Medulla oblongata (tissue), 1 donor: ENCODE results near the gene NUF2.
"Not testable (repeated sequence)": the region's sequence is repeated elsewhere in the genome, so short reads cannot be mapped to it uniquely, and the experiment has no call there.

Experiments
- DNase-seq: peaks from one replicate; pipeline ENCODE4 v3.0.0-alpha.2; 2015; ENCODE audit errors: extremely low spot score

Gene NUF2

DNA sequence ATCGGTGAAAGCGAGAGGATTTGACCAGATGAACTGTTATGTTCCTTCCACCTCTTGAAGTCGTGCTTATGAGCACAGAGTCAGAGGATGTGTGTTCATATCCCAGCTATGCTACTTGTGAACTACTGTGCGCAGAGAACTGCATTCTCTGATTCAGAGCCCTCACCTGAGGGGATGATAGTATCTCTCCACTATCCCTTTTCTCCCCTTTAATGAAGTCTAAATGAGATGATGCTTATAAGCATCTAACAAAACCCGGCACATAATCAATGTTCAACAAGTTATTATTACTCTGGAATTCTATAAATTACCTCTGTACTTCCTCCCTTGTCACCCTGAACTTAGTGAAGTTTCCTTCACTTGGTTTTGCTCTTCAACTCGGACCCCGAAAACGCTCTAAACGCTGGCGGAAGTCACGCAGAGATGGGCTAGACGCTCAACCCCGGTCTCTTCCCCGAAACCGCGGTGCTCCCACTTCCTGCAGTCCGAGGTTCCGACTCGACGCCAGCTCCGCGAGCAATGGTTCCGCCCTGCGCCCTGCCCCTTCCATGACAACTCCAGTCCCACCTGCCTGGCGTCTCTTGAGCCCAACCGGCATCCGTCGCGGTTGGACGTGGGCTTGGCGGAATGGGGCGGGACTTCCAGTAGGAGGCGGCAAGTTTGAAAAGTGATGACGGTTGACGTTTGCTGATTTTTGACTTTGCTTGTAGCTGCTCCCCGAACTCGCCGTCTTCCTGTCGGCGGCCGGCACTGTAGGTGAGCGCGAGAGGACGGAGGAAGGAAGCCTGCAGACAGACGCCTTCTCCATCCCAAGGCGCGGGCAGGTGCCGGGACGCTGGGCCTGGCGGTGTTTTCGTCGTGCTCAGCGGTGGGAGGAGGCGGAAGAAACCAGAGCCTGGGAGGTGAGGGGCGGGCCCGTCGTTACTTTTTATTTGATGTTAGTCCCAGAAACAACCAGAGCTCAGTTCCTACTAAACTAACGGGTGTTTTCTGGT is at the start of gene NUF2:
Gene NUF2 (plus strand): TSS at position 644 of the 995 bp plus-strand sequence. CDS start 4,098 bp downstream, outside the sequence.
- DNase-seq, result peak; percentile 98

DNA sequence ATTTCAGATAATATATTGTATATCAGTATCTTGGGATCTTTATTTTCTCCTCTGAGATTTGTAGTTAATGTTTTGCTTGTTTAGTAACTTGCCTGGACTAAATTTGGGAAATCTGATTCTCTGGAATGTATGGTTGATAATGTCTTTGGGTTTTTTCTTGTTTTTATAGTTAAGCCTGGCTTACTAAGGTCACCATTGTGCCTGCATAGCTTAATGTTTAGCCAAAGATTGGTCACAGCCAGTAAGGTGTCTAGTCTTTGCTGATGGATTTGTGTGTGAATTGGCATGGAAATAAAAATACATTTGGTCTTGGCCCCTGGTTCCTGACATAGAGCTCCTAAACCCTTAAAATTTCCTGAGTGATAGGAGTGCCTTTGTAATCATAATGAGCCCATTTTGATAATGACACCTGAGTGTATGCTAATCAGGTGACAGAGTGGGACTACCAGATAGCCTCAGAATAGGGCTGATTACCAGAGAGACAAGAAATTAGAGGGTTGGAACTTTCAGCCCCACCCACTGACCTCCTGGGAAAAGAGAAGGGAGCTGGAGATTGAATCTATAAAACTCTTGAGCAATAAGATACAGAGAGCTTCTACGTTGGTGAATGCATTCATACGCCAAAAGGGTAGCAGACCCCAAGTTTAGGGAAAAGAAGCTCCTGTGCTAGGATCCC is 47.9 kb upstream of the NUF2 start:
- DNase-seq, result no peak

- no peak for DNase-seq
These were observed 46.5 kb upstream of the NUF2 start for GRCh38 chr1:163275222-163275621.

DNA sequence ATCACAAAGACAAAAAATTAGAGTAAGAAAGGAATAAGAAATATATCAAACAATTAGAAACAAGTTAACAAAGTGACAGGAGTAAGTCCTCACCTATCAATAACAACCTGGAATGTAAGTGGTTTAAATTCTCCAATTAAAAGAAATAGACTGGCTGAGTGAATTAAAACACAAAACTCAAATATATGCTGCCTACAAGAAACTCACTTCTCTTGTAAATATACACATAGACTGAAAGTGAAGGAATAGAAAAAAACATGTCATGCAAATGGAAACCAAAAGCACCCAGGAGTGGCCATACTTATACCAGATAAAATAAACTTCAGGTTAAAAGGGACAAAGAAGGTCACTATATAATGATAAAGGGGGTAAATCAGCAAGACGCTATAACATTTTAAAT is 43.2 kb upstream of the NUF2 start:
- no peak for DNase-seq

DNA sequence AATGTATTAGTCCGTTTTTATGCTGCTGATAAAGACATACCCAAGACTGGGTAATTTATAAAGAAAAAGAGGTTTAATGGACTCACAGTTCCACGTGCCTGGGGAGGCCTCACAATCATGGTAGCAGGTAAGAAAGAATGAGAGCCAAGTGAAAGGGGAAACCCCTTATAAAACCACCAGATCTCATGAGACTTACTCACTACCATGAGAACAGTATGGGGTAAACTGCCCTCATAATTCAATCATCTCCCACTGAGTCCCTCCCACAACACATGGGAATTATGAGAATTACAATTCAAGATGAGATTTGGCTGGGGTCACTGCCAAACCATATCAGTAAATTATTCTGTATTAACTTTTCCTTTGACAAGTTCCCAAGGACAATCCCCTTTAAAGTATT is 36.9 kb upstream of the NUF2 start:
- not testable (repeated sequence) for DNase-seq

- DNase-seq, result no peak
These were observed 31.6 kb upstream of the NUF2 start for GRCh38 chr1:163290025-163290640.

DNA sequence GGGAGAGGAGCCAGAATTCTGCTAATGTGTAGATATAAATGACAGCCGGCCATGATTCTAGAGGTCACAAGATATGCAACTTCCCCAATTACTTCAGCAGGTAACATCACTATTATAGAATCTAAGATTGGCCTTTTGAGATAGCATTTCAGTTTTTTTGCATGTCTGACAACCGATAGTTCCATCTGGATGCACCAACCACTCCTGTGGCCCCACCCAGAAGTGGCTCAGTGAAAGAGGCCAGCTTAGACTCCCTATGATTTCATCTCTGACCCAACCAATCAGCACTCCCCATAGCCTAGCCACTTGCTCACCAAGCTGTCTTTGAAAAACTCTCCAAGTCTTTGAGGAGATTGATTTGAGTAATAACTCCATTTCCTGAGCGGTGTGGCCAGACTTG is 30.3 kb upstream of the NUF2 start:
- no peak for DNase-seq

DNA sequence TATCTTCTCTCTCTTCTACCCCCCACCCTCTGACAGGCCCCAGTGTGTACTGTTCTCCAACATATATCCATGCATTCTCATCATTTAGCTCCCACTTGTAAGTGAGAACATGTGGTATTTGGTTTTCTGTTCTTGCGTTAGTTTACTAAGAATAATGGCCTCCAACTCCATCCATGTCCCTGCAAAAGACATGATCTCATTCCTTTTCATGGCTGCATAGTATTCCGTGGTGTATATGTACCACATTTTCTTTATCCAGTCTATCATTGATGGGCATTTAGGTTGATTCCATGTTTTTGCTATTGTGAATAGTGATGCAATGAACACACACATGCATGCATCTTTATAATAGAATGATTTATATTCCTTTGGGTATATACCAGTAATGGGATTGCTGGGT is 29.6 kb upstream of the NUF2 start:
- not testable (repeated sequence) for DNase-seq

- not testable (repeated sequence) for DNase-seq
These were observed 28.3 kb upstream of the NUF2 start for GRCh38 chr1:163293497-163293896.

DNA sequence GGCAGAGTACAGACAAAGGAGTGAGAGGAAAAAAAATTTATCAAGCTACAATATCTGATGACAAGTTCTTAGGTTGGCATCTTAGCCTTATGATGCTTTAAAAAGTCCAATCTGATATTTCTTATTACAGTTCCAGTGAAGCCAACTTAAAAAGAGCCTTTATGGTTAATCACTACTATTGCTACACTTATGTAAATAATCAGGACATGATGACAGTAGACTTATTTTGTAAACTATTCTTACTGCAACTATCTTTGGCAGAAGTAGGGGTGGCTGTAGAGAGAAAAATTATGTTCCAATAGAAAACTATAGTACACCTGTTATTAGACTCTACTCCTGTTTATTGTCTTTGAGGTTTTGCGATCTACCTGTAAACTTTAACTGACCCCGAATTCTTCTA is 25.8 kb upstream of the NUF2 start:
- DNase-seq, result no peak

- peak; percentile 3 for DNase-seq
These were observed 25.1 kb upstream of the NUF2 start for GRCh38 chr1:163296504-163297263.

GRCh38 chr1:163298365-163298764 is 23.4 kb upstream of the NUF2 start:
- DNase-seq, result no peak

DNA sequence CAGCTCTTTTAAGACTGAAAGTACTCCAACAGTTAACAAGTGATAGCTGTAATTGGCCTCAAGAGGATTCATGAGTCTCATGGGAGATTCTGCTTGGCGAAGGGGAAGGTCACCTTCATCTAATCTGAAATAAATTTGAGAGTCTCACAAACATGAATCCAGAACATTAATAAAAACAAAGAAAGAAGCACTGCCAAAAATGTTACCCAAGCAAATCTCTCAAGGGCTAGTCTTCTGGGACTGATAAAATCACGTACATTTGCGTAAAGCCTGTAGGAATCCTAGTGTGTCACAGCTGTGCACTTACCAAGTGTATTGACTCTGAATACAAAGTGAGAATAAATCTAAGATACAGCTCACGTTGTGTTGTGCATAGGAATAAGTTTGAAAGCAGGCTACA is 21.2 kb upstream of the NUF2 start:
- no peak for DNase-seq

- no peak for DNase-seq
These were observed 18.2 kb upstream of the NUF2 start for GRCh38 chr1:163303561-163303960.

- no peak for DNase-seq
These were observed 16.3 kb upstream of the NUF2 start for GRCh38 chr1:163305441-163305840.

- no peak for DNase-seq
These were observed 14.1 kb upstream of the NUF2 start for GRCh38 chr1:163307479-163308171.

DNA sequence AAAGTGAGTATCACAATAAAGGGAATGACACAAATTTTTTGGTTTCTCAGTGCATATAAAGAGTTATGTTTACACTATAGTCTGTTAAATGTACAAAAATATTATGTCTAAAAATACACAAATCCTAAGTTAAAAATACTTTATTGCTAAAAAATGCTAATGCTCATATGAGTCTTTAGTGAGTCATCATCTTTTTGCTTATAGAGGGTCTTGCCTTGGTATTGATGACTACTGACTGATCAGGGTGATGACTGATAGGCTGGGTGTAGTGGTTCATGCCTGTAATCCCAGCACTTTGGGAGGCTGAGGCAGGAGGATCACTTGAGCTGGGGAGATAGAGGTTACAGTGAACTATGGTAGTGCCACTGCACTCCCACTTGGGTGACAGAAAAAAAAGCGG is 12.9 kb upstream of the NUF2 start:
- DNase-seq, result no peak

- DNase-seq, result peak; percentile 38
These were observed 5.9 kb upstream of the NUF2 start for GRCh38 chr1:163315773-163316374.

DNA sequence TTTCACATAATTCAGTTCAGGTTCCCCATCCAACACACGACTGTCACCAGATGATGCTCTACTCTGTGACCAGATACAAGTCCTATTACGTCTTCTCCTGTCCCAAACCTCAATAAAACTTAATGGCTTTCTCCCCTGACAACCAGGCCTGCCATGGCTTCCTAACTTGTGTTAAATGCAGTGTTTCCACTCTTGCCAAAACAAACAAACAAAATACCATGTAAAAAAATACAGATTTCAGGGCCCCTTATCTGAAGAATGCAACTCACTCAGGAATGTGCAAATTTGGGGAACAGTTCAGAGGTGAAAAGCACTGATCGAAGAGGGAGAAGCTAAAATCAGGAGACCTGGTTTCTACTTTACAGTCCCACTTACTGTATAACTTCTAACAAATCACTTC is 863 bp upstream of the NUF2 start:
- no peak for DNase-seq

- not testable (repeated sequence) for DNase-seq
These were observed 1.6 kb downstream of the NUF2 start for GRCh38 chr1:163323339-163323738.

DNA sequence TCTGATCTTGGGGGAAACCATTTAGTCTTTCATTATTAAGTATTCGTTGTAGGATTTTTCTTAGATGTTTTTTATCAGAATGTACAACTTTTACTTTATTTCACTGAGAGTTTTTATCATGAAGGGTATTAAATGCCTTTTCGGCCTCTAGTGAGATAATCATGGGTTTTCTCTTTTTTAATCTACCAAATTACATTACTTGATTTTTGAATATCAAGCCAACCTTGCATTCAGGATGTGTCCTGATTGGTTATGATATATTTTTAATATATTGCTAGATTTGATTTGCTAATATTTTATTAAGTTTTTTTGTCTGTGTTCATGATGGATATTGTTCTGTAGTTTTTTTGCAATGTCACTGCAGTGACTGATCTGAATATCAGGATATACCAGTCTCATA is 9.4 kb downstream of the NUF2 start:
- DNase-seq, result no peak
